Parathyroid adenoma (tissue), 2 donors: ENCODE data around the gene ZXDC.

Experiments
- H2AFZ ChIP-seq: fragments of 300-600 bp; sonication (generic); one replicate; pipeline ENCODE4 v1.7.0; 2017; ENCODE audit warnings: antibody characterized with exemption, mild to moderate bottlenecking
- H3K27ac ChIP-seq: fragments of 300-600 bp; sonication (generic); one replicate; pipeline ENCODE4 v1.7.0; 2017
- H3K27me3 ChIP-seq: fragments of 300-600 bp; sonication (generic); one replicate; pipeline ENCODE4 v1.7.0; 2017; ENCODE audit warnings: low read length; ENCODE audit not compliant: control insufficient read depth, insufficient read depth
- H3K36me3 ChIP-seq: fragments of 300-600 bp; sonication (generic); one replicate; pipeline ENCODE4 v1.7.0; 2017; ENCODE audit warnings: low read length; ENCODE audit not compliant: control insufficient read depth, insufficient read depth
- H3K4me1 ChIP-seq: fragments of 300-600 bp; sonication (generic); one replicate; pipeline ENCODE4 v1.7.0; 2017; ENCODE audit warnings: control low read depth
- H3K4me2 ChIP-seq: fragments of 300-600 bp; sonication (generic); one replicate; pipeline ENCODE4 v1.7.0; 2017; ENCODE audit warnings: low read length
- H3K4me3 ChIP-seq: fragments of 300-600 bp; sonication (generic); one replicate; pipeline ENCODE4 v1.7.0; 2017; ENCODE audit warnings: low read depth, low read length
- H3K79me2 ChIP-seq: fragments of 300-600 bp; sonication (generic); one replicate; pipeline ENCODE4 v1.7.0; 2017; ENCODE audit warnings: control low read depth
- H3K9ac ChIP-seq: fragments of 300-600 bp; sonication (generic); one replicate; pipeline ENCODE4 v1.7.0; 2017; ENCODE audit warnings: mild to moderate bottlenecking
- H3K9me3 ChIP-seq: fragments of 300-600 bp; sonication (generic); one replicate; pipeline ENCODE4 v1.7.0; 2017; ENCODE audit warnings: low read length; ENCODE audit not compliant: control insufficient read depth
- TF ChIP-seq, protein P1 (sequence below): fragments of 300-600 bp; sonication (generic); IDR thresholded peaks from one replicate; pipeline ENCODE4 v1.7.0; 2017; ENCODE audit warnings: antibody characterized with exemption, mild to moderate bottlenecking
- donor health status: primary hyperparathyroidism.

ZXDC gene

DNA sequence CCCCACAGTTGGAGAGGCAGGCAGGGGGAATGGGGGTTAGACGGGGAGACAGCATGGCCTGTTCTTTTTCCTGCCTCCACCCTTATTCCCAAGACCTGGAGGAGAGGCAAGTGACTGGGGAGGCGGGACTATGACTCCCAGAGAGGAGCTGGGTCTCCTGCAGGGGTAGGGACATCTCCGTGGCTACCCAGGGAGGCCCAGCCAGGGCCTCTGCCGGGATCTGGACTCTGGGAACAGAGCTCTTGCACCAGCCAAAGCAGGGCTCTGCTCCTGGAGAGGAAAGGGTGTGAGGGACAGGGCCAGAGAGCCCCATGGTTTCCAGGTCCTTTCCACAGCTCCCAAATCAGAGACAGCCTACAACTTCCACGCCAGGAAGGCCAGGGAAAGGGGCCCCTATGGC is 58.2 kb downstream of the ZXDC start:
- no peaks in the 10 kb centered on the region for H3K9me3 ChIP-seq
- no peaks in the 10 kb centered on the region for H3K4me1 ChIP-seq
- no peaks in the 10 kb centered on the region for H3K27me3 ChIP-seq
- H3K9ac ChIP-seq = no peak overlapping the region
- H3K36me3 ChIP-seq = no peaks in the 10 kb centered on the region
- H3K79me2 ChIP-seq = no peaks in the 10 kb centered on the region
- H3K4me2 ChIP-seq = no peak overlapping the region
- H2AFZ ChIP-seq = no peak overlapping the region
- H3K27ac ChIP-seq = no peak overlapping the region
- TF ChIP-seq, protein P1, sequence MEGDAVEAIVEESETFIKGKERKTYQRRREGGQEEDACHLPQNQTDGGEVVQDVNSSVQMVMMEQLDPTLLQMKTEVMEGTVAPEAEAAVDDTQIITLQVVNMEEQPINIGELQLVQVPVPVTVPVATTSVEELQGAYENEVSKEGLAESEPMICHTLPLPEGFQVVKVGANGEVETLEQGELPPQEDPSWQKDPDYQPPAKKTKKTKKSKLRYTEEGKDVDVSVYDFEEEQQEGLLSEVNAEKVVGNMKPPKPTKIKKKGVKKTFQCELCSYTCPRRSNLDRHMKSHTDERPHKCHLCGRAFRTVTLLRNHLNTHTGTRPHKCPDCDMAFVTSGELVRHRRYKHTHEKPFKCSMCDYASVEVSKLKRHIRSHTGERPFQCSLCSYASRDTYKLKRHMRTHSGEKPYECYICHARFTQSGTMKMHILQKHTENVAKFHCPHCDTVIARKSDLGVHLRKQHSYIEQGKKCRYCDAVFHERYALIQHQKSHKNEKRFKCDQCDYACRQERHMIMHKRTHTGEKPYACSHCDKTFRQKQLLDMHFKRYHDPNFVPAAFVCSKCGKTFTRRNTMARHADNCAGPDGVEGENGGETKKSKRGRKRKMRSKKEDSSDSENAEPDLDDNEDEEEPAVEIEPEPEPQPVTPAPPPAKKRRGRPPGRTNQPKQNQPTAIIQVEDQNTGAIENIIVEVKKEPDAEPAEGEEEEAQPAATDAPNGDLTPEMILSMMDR = no peak
- no peak overlapping the region for H3K4me3 ChIP-seq

DNA sequence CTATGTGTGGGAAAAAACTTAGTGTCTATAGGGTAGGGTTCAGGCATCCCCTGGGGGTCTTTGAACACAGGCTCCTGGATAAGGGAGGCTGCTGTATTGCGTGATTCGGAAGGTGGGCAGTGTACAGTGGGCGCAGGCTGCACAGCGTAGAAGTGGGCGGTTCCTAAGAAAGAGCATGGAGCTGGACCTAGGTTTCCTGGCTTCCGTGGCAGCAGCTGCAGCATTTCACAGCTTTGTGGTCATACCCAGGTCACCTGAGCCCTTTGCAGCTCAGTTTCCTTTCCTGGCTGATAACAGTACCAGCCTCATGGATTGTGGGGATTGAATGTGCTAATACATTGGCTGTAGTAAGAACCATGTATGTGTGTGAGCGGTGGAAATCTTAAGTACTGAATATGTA is 58.7 kb downstream of the ZXDC start:
- H3K27ac ChIP-seq = no peak overlapping the region
- H3K36me3 ChIP-seq = no peaks in the 10 kb centered on the region
- no peak overlapping the region for H3K4me3 ChIP-seq
- no peaks in the 10 kb centered on the region for H3K9me3 ChIP-seq
- no peaks in the 10 kb centered on the region for H3K79me2 ChIP-seq
- H3K4me2 ChIP-seq = no peak overlapping the region
- H3K9ac ChIP-seq = no peak overlapping the region
- no peaks in the 10 kb centered on the region for H3K27me3 ChIP-seq
- H2AFZ ChIP-seq = no peak overlapping the region
- TF ChIP-seq, protein P1 = no peak
- no peaks in the 10 kb centered on the region for H3K4me1 ChIP-seq

DNA sequence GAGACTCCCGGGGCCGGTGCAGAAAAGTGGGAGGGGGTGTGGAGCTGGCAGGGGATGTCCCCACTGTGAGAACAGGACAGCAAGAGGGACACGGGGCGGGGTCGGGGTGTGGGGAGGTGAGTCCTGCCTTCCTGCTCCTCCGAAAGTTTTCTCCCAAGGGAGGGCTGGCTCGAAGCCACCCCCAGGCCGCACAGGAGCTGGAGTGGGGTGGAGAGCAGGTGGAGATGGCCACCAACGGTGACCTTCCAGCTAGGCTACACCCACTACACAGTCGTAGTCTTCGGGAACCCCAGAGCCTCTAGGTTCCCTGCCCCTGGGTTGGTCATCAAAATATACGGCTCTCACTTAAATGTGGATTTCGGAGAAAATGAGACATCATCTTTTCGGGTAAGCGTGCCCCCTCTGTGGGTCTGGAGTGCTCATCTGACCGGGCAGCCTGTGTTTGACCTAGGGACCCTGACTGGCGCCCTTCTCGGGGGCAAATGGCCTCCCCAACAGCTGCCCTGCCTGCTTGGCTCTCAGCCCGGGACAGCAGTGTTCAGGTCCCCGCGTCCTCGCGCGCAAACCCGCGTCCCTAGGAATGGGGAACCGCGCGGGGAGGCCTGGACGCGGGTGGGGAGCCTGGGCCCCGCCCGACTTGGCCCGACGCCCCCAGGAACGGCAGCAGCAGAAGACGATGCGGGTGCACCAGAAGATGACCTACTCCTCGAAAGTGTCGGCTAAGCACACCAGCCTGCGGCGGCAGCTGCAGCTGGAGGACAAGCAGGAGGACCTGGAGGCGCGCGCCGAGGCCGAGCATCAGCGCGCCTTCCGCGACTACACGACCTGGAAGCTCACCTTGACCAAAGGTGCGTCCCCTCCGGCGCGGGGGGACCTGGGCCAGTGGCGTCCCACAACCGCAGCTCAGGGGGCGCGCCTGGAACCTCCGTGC is 59.8 kb downstream of the ZXDC start:
- Histone ChIP-seq H3K36me3 (no peaks in the 10 kb centered on the region), H3K9me3 (no peaks in the 10 kb centered on the region), H3K27me3 (no peaks in the 10 kb centered on the region), H3K9ac (no peak overlapping the region), H3K27ac (no peak overlapping the region), H2AFZ (no peak overlapping the region), H3K79me2 (no peaks in the 10 kb centered on the region), H3K4me3 (no peak overlapping the region), H3K4me1 (no peaks in the 10 kb centered on the region), H3K4me2 (no peak overlapping the region)
- TF ChIP-seq, protein P1 = no peak

DNA sequence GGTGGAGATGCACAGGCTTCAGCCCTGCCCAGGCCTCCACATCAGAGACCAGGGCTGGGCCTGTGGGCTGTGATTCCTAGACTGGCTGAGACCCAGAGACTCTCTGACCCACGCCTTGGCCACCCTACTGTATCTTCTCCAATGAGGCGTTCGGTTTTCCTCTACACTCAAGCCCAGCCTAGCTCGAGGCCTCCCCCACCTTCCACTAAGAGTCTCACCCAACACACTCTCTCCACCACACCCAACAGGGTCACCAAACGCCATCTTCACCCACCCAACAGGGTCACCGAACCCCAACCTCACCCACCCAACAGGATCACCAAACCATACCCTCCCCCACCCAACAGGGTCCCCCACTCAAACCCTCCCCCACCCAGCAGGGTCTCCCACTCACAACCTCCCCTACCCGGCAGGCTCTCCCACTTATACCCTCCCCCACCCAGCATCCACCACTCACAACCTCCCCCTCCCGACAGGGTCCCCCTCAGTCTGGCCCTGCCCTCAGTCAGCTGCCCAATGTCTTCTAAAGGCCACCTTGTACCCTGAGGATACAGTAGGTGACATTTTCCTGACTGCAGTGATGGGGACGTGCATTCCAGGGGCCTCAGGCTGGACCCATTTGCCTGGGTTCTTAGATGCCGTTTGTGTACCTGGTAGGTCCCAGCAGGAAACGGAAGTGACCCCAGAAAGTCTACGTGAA is 60.6 kb downstream of the ZXDC start:
- TF ChIP-seq, protein P1 = no peak
- H3K4me1 ChIP-seq = no peaks in the 10 kb centered on the region
- no peak overlapping the region for H3K4me3 ChIP-seq
- no peaks in the 10 kb centered on the region for H3K36me3 ChIP-seq
- H3K79me2 ChIP-seq = no peaks in the 10 kb centered on the region
- H3K4me2 ChIP-seq = no peak overlapping the region
- no peak overlapping the region for H3K9ac ChIP-seq
- no peaks in the 10 kb centered on the region for H3K9me3 ChIP-seq
- no peak overlapping the region for H2AFZ ChIP-seq
- no peaks in the 10 kb centered on the region for H3K27me3 ChIP-seq
- H3K27ac ChIP-seq = no peak overlapping the region
